Liver (tissue), 3 donors: ENCODE results near the gene MRPL55.

Experiments
- ATF3 ChIP-seq: IDR thresholded peaks from 2 replicates; pipeline ENCODE4 v1.6.1; 2016; ENCODE audit warnings: antibody characterized with exemption
- CTCF ChIP-seq: fragments of 150-350 bp; IDR thresholded peaks from 2 replicates; pipeline ENCODE4 v1.5.1; 2017; ENCODE audit warnings: improper control_type of control experiment, low read depth, low read length; ENCODE audit not compliant: missing input control
- FOXA1 ChIP-seq: IDR thresholded peaks from 2 replicates; pipeline ENCODE4 v1.6.1; 2016; ENCODE audit warnings: antibody characterized with exemption
- GABPA ChIP-seq, 2 donors: IDR thresholded peaks in 1 of 2; conservative IDR thresholded peaks in 1 of 2; 2 replicates each; pipeline ENCODE4 v1.6.1; 2016; ENCODE audit warnings: antibody characterized with exemption in 2 of 2, mild to moderate bottlenecking in 1 of 2, moderate library complexity in 1 of 2
- MAX ChIP-seq: IDR thresholded peaks from 2 replicates; pipeline ENCODE4 v1.6.1; 2016; ENCODE audit warnings: antibody characterized with exemption
- RAD21 ChIP-seq, 2 donors: IDR thresholded peaks; 2 replicates each; pipeline ENCODE4 v1.6.1; 2016; ENCODE audit warnings: antibody characterized with exemption in 2 of 2, mild to moderate bottlenecking in 2 of 2
- REST ChIP-seq: IDR thresholded peaks from 2 replicates; pipeline ENCODE4 v1.6.1; 2016; ENCODE audit warnings: antibody characterized with exemption, mild to moderate bottlenecking
- TAF1 ChIP-seq: conservative IDR thresholded peaks from 2 replicates; pipeline ENCODE4 v1.6.1; 2016; ENCODE audit warnings: antibody characterized with exemption, mild to moderate bottlenecking
- ZBTB33 ChIP-seq: IDR thresholded peaks from 2 replicates; pipeline ENCODE4 v1.6.1; 2016; ENCODE audit warnings: antibody characterized with exemption
- donor health status: healthy.
- donor health status: healthy.

- TF ChIP-seq CTCF = no peak
- no peak for TF ChIP-seq GABPA (IDR thresholded peaks at IDR 0.05 in 1 of 2, conservative IDR thresholded peaks at IDR 0.05 in 1 of 2)
- TF ChIP-seq ATF3 = no peak
- no peak for TF ChIP-seq ZBTB33
- no peak for TF ChIP-seq RAD21 (IDR thresholded peaks at IDR 0.05)
- no peak for TF ChIP-seq TAF1
- TF ChIP-seq FOXA1 = no peak
- no peak for TF ChIP-seq REST
- no peak for TF ChIP-seq MAX
Measured at GRCh38 chr1:228075801-228076271, 33.3 kb downstream of the MRPL55 start.
